Progenitor cell of endocrine pancreas (in vitro differentiated cells): ENCODE data around the gene G6PC2. TPM values are rescaled to one million over a fixed set of nuclear protein-coding genes. Genes with fewer than 3 reads are reported as not detected.

Experiments used
- DNase-seq: peaks from one replicate; pipeline ENCODE4 v3.0.0; 2021; ENCODE audit warnings: low spot score; ENCODE audit not compliant: unreplicated experiment
- H3K27ac Mint-ChIP-seq: 2 replicates; pipeline ENCODE4 v1.8.0; 2021; ENCODE audit warnings: mild to moderate bottlenecking, moderate library complexity, mixed read lengths
- H3K27me3 Mint-ChIP-seq: 2 replicates; pipeline ENCODE4 v1.8.0; 2021; ENCODE audit warnings: mixed read lengths
- H3K36me3 Mint-ChIP-seq: 2 replicates; pipeline ENCODE4 v1.8.0; 2022; ENCODE audit warnings: mixed read lengths; ENCODE audit not compliant: insufficient read depth
- H3K4me1 Mint-ChIP-seq: 2 replicates; pipeline ENCODE4 v1.8.0; 2021; ENCODE audit warnings: low read depth, mixed read lengths
- H3K4me3 Mint-ChIP-seq: 2 replicates; pipeline ENCODE4 v1.8.0; 2021; ENCODE audit warnings: low read depth, mild to moderate bottlenecking, moderate library complexity, mixed read lengths
- H3K9me3 Mint-ChIP-seq: 2 replicates; pipeline ENCODE4 v1.8.0; 2021; ENCODE audit warnings: low read depth, mixed read lengths
- total RNA-seq: library from RNA; stranded (reverse); gene quantifications from 2 replicates; pipeline ENCODE4 v1.2.1, GENCODE V29; 2021
- TF ChIP-seq, protein P1 (sequence below): fragments of 200-600 bp; sonication (generic); IDR thresholded peaks from one replicate; pipeline ENCODE4 v1.5.0; 2021; ENCODE audit warnings: antibody characterized with exemption, mild to moderate bottlenecking; ENCODE audit not compliant: unreplicated experiment

The G6PC2 gene
- total RNA-seq, 1 donor from 2014 or later = not detected

DNA sequence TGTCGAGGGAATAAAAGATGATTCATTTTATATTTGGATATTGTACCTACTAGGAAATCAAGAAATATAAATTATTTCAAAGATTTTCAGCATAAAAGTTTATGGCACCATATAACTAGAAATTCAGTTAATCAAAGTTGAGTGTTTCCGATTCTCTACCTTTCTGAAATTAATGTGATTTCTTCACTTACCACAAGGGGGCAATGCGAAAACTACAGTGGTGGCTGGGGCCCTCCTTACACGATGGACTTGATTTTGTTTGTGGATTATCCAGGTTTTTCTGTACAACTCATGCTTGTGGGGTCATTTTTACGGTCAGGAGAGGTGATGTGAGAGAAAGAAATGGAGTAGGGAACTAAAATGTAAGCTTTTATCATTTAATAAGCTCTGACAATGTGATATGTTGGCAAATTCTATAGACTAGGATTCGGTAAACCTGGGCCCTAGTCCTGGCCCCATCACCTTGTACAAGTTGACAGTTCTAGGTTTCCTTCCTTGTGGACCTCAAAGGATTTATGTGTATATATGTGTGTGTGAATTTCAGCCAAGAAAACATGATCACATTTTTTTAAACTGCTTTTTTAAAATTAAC lies 47.6 kb downstream of the G6PC2 start:
- Mint-ChIP-seq H3K27me3 (peaks cover 2% of the 10 kb centered on the region), H3K4me3 (no peak overlapping the region), H3K9me3 (peaks cover 25% of the 10 kb centered on the region), H3K27ac (no peak overlapping the region), H3K36me3 (peaks cover 1% of the 10 kb centered on the region), H3K4me1 (peaks cover 2% of the 10 kb centered on the region)
- no peak for DNase-seq
- TF ChIP-seq, protein P1, sequence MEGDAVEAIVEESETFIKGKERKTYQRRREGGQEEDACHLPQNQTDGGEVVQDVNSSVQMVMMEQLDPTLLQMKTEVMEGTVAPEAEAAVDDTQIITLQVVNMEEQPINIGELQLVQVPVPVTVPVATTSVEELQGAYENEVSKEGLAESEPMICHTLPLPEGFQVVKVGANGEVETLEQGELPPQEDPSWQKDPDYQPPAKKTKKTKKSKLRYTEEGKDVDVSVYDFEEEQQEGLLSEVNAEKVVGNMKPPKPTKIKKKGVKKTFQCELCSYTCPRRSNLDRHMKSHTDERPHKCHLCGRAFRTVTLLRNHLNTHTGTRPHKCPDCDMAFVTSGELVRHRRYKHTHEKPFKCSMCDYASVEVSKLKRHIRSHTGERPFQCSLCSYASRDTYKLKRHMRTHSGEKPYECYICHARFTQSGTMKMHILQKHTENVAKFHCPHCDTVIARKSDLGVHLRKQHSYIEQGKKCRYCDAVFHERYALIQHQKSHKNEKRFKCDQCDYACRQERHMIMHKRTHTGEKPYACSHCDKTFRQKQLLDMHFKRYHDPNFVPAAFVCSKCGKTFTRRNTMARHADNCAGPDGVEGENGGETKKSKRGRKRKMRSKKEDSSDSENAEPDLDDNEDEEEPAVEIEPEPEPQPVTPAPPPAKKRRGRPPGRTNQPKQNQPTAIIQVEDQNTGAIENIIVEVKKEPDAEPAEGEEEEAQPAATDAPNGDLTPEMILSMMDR = peak; percentile 54

DNA sequence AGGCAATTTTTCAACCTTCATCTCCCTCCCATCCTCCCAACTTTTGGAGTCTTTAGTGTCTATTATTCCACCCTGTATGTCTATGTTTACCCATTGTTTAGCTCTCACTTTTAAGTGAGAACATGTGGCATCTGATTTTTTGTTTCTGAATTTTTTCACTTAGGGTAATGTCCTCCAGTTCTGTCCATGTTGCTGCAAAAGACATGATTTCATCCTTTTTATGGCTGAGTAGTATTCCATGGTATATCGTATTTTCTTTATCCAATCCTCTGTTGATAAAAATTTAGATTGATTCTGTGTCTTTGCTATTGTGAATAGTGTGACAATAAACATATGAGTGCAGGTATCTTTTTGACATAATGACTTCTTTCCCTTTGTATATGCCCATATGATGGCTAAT lies 48.2 kb downstream of the G6PC2 start:
- Mint-ChIP-seq H3K9me3 (peaks cover 28% of the 10 kb centered on the region), H3K27ac (no peak overlapping the region), H3K36me3 (peaks cover 3% of the 10 kb centered on the region), H3K4me3 (no peak overlapping the region), H3K27me3 (no peaks in the 10 kb centered on the region), H3K4me1 (peaks cover 2% of the 10 kb centered on the region)
- TF ChIP-seq, protein P1 = no peak
- DNase-seq = no peak

DNA sequence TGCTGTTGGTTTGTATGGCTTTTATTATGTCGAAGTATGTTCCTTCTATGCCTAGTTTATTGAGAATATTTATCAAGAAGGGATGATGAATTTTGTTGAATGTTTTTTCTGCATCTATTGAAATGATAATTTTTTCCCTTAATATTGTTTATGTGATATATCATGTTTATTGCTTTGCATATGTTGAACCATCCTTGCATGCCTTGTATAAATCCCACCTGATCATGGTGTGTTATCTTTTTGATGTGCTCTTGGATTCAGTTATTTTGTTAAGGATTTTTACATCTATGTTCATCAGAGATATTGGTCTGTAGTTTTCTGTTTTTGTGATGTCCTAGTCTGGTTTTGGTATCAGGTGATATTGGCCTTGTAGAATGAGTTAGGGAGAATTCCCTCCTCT lies 50.8 kb downstream of the G6PC2 start:
- H3K4me3 Mint-ChIP-seq = no peak overlapping the region
- DNase-seq = no peak
- no peak overlapping the region for H3K27ac Mint-ChIP-seq
- H3K36me3 Mint-ChIP-seq = peaks cover 4% of the 10 kb centered on the region
- H3K9me3 Mint-ChIP-seq = peaks cover 35% of the 10 kb centered on the region
- TF ChIP-seq, protein P1 = no peak
- H3K4me1 Mint-ChIP-seq = no peaks in the 10 kb centered on the region
- H3K27me3 Mint-ChIP-seq = no peaks in the 10 kb centered on the region

DNA sequence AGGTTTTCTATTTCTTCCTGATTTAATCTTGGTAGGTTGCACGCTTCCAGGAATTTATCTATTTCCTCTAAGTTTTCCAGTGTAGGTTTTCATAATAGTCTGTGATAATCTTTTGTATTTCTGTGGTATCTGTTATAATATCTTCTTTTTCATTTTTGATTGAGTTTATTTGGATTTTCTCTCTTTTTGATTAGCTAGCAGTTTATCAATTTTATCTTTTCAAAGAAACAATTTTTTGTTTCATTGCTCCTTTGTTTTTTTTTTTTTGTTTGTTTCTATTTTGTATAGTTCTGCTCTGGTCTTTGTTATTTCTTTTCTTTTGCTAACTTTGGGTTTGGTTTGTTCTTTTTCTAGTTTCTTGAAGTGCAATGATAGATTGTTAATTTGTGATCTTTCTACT lies 51.3 kb downstream of the G6PC2 start:
- Mint-ChIP-seq H3K36me3 (peaks cover 4% of the 10 kb centered on the region), H3K27ac (no peak overlapping the region), H3K27me3 (no peaks in the 10 kb centered on the region), H3K4me1 (no peaks in the 10 kb centered on the region), H3K4me3 (no peak overlapping the region), H3K9me3 (peaks cover 35% of the 10 kb centered on the region)
- TF ChIP-seq, protein P1 = no peak
- DNase-seq = no peak

DNA sequence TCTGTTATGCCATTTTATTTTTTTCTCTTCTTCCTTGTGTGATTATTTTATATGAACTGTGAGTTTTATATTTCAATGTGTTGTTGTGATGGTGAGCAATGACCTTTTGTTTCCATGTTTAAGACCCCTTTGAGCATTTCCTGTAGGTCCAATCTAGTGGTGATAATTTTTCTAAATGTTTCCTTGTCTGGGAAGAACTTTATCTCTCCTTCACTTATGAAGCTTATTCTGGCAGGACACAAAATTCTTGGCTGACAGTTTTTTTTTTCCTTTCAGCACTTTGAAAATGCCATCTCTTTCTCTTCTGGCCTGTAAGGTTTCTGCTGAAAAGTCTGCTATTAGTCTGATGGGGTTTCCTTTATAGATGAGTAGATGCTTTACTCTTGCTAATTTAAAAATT lies 53.2 kb downstream of the G6PC2 start:
- Mint-ChIP-seq H3K9me3 (peaks cover 34% of the 10 kb centered on the region), H3K4me1 (no peaks in the 10 kb centered on the region), H3K36me3 (peaks cover 4% of the 10 kb centered on the region), H3K27ac (peak overlapping the region; percentile 79), H3K4me3 (no peak overlapping the region), H3K27me3 (no peaks in the 10 kb centered on the region)
- TF ChIP-seq, protein P1 = no peak
- no peak for DNase-seq
